NCI-H2196 treated with DMSO at 0.1 percent for 48 hours (cell line): ENCODE measurements around the gene PPTC7.
"Not testable (repeated sequence)": the region's sequence is repeated elsewhere in the genome, so short reads cannot be mapped to it uniquely, and the experiment has no call there.

Experiments used
- DNase-seq: peaks from one replicate; lab custom pipeline; 2025; ENCODE audit not compliant: unreplicated experiment; lab: John Stamatoyannopoulos, UW

The PPTC7 gene

GRCh38 chr12:110537605-110538409 is 45.3 kb downstream of the PPTC7 start:
- peak; percentile 75 for DNase-seq

GRCh38 chr12:110536834-110537604 is 46.1 kb downstream of the PPTC7 start:
- peak; percentile 31 for DNase-seq

- DNase-seq: no peak
Measured at GRCh38 chr12:110534811-110535210, 48.3 kb downstream of the PPTC7 start.

- no peak for DNase-seq
Measured at GRCh38 chr12:110533607-110534006, 49.5 kb downstream of the PPTC7 start.

GRCh38 chr12:110532644-110533043 is 50.5 kb downstream of the PPTC7 start:
- no peak for DNase-seq

- DNase-seq: no peak
Measured at GRCh38 chr12:110531741-110532333, 51.3 kb downstream of the PPTC7 start.

- no peak for DNase-seq
Measured at GRCh38 chr12:110530511-110530910, 52.6 kb downstream of the PPTC7 start.

GRCh38 chr12:110528277-110528839 is 54.8 kb downstream of the PPTC7 start:
- no peak for DNase-seq

GRCh38 chr12:110520876-110521712 is 62.0 kb downstream of the PPTC7 start:
- not testable (repeated sequence) for DNase-seq

- DNase-seq: not testable (repeated sequence)
Measured at GRCh38 chr12:110518014-110518413, 65.1 kb downstream of the PPTC7 start.

- DNase-seq: no peak
Measured at GRCh38 chr12:110516995-110517394, 66.1 kb downstream of the PPTC7 start.

- DNase-seq: no peak
Measured at GRCh38 chr12:110514363-110514762, 68.8 kb downstream of the PPTC7 start.

GRCh38 chr12:110513842-110514241 is 69.3 kb downstream of the PPTC7 start:
- no peak for DNase-seq

GRCh38 chr12:110508071-110508586 is 75.0 kb downstream of the PPTC7 start:
- DNase-seq: no peak

- no peak for DNase-seq
Measured at GRCh38 chr12:110505332-110505731, 77.8 kb downstream of the PPTC7 start.

GRCh38 chr12:110503432-110503831 is 79.7 kb downstream of the PPTC7 start:
- DNase-seq: no peak

GRCh38 chr12:110501752-110502738 is 81.1 kb downstream of the PPTC7 start, which contains the start of the genes RAD9B and VPS29:
TSS of gene RAD9B (plus strand) at chr12:110502331. CDS start at chr12:110502338, 7 bp downstream.
TSS of gene VPS29 (minus strand) at chr12:110502111. CDS start at chr12:110502051, 60 bp downstream.
- peak; percentile 97 for DNase-seq

GRCh38 chr12:110501399-110501751 is 81.7 kb downstream of the PPTC7 start:
- DNase-seq: peak; percentile 36
